ENCODE measurements around the gene CEACAM1.

Gene CEACAM1

DNA sequence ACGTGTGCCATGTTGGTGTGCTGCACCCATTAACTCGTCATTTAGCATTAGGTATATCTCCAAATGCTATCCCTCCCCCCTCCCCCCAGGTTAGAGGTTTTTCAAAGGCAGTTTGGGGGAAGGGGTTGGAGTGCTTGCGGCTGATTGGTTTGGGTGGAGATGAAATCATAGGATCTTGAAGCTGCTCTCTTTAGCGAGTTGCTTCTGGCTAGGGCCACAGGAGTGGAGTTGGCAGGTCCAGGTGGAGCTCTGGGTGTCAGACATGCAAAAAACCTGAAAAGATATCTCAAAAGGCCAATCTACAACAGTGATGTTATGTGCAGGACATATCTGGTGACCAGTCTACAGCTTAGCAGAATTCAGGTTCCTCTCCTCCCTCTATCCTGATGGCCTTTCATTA, 52.9 kb downstream of the CEACAM1 start:
- H3K27ac ChIP-seq (replicated peaks), result no peak overlapping the region
- no peak for TF ChIP-seq POLR2AphosphoS5 (IDR thresholded peaks at IDR 0.05; ENCODE audit: low read depth)
- TF ChIP-seq, protein P1, sequence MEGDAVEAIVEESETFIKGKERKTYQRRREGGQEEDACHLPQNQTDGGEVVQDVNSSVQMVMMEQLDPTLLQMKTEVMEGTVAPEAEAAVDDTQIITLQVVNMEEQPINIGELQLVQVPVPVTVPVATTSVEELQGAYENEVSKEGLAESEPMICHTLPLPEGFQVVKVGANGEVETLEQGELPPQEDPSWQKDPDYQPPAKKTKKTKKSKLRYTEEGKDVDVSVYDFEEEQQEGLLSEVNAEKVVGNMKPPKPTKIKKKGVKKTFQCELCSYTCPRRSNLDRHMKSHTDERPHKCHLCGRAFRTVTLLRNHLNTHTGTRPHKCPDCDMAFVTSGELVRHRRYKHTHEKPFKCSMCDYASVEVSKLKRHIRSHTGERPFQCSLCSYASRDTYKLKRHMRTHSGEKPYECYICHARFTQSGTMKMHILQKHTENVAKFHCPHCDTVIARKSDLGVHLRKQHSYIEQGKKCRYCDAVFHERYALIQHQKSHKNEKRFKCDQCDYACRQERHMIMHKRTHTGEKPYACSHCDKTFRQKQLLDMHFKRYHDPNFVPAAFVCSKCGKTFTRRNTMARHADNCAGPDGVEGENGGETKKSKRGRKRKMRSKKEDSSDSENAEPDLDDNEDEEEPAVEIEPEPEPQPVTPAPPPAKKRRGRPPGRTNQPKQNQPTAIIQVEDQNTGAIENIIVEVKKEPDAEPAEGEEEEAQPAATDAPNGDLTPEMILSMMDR (IDR thresholded peaks at IDR 0.05; ENCODE audit: insufficient read depth, low read length), result no peak
- TF ChIP-seq GABPA (IDR thresholded peaks at IDR 0.05; ENCODE audit: low read depth), result no peak
- TF ChIP-seq, protein P2, sequence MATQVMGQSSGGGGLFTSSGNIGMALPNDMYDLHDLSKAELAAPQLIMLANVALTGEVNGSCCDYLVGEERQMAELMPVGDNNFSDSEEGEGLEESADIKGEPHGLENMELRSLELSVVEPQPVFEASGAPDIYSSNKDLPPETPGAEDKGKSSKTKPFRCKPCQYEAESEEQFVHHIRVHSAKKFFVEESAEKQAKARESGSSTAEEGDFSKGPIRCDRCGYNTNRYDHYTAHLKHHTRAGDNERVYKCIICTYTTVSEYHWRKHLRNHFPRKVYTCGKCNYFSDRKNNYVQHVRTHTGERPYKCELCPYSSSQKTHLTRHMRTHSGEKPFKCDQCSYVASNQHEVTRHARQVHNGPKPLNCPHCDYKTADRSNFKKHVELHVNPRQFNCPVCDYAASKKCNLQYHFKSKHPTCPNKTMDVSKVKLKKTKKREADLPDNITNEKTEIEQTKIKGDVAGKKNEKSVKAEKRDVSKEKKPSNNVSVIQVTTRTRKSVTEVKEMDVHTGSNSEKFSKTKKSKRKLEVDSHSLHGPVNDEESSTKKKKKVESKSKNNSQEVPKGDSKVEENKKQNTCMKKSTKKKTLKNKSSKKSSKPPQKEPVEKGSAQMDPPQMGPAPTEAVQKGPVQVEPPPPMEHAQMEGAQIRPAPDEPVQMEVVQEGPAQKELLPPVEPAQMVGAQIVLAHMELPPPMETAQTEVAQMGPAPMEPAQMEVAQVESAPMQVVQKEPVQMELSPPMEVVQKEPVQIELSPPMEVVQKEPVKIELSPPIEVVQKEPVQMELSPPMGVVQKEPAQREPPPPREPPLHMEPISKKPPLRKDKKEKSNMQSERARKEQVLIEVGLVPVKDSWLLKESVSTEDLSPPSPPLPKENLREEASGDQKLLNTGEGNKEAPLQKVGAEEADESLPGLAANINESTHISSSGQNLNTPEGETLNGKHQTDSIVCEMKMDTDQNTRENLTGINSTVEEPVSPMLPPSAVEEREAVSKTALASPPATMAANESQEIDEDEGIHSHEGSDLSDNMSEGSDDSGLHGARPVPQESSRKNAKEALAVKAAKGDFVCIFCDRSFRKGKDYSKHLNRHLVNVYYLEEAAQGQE (IDR thresholded peaks at IDR 0.05; ENCODE audit: insufficient replicate concordance, low read depth), result no peak
- TF ChIP-seq SPI1 (IDR thresholded peaks at IDR 0.05; ENCODE audit: borderline replicate concordance, low read depth), result no peak
- H3K4me3 ChIP-seq (replicated peaks; ENCODE audit: insufficient read depth, low read length), result no peak overlapping the region
- peaks cover 3% of the 10 kb centered on the region for H3K27me3 ChIP-seq (ENCODE audit: insufficient read depth, poor library complexity, severe bottlenecking)
- DNase-seq (ENCODE audit: low read depth in 1 of 2, low spot score in 1 of 2), result no peak

DNA sequence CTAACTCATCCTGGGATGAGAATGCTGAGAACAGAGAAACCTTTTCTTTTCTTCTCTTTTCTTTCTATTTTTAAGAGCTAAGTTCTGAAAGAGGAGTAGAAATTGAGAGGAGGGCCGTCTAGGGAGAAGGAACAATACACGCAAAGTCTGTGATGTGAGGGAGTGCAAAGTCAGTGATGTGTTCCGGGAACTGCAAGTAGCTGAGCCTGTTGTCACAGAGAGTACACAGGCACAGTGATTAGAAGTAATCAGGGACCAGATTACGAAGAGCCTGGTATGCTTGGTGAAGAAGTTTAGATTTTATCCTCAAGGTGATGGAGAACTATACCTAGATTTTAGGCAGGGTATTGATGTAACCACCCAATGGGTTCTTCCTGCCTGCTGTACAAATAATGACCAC, 53.5 kb downstream of the CEACAM1 start:
- Histone ChIP-seq H3K4me3 (replicated peaks; ENCODE audit: insufficient read depth, low read length) (no peak overlapping the region), H3K27me3 (ENCODE audit: insufficient read depth, poor library complexity, severe bottlenecking) (peaks cover 3% of the 10 kb centered on the region), H3K27ac (replicated peaks) (no peak overlapping the region)
- TF ChIP-seq, protein P1 (IDR thresholded peaks at IDR 0.05; ENCODE audit: insufficient read depth, low read length), result no peak
- TF ChIP-seq POLR2AphosphoS5 (IDR thresholded peaks at IDR 0.05; ENCODE audit: low read depth), result no peak
- TF ChIP-seq GABPA (IDR thresholded peaks at IDR 0.05; ENCODE audit: low read depth), result no peak
- TF ChIP-seq, protein P2 (IDR thresholded peaks at IDR 0.05; ENCODE audit: insufficient replicate concordance, low read depth), result no peak
- TF ChIP-seq SPI1 (IDR thresholded peaks at IDR 0.05; ENCODE audit: borderline replicate concordance, low read depth), result no peak
- DNase-seq (ENCODE audit: low read depth in 1 of 2, low spot score in 1 of 2), result no peak

DNA sequence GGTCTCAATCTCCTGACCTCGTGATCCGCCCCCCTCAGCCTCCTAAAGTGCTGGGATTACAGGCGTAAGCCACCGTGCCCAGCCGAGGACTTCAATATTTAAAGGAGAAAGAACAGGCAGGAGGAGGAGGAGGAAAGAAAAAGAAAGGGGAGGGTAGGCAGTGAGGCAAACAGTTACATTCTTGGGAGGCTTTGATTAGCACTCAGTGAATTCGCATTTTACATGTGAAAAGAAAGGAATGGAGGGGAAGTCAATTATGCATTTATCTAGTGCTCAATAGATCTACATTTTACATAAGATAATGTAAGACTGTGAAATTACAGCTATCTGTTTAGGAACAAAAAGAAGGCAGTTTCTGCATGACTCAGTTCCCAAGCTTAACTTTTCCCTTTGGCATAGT, 54.6 kb downstream of the CEACAM1 start:
- TF ChIP-seq POLR2AphosphoS5 (IDR thresholded peaks at IDR 0.05; ENCODE audit: low read depth) (no peak), SPI1 (IDR thresholded peaks at IDR 0.05; ENCODE audit: borderline replicate concordance, low read depth) (no peak), GABPA (IDR thresholded peaks at IDR 0.05; ENCODE audit: low read depth) (no peak)
- Histone ChIP-seq H3K4me3 (replicated peaks; ENCODE audit: insufficient read depth, low read length) (no peak overlapping the region), H3K27ac (replicated peaks) (no peak overlapping the region), H3K27me3 (ENCODE audit: insufficient read depth, poor library complexity, severe bottlenecking) (peaks cover 3% of the 10 kb centered on the region)
- no peak for DNase-seq (ENCODE audit: low read depth in 1 of 2, low spot score in 1 of 2)

DNA sequence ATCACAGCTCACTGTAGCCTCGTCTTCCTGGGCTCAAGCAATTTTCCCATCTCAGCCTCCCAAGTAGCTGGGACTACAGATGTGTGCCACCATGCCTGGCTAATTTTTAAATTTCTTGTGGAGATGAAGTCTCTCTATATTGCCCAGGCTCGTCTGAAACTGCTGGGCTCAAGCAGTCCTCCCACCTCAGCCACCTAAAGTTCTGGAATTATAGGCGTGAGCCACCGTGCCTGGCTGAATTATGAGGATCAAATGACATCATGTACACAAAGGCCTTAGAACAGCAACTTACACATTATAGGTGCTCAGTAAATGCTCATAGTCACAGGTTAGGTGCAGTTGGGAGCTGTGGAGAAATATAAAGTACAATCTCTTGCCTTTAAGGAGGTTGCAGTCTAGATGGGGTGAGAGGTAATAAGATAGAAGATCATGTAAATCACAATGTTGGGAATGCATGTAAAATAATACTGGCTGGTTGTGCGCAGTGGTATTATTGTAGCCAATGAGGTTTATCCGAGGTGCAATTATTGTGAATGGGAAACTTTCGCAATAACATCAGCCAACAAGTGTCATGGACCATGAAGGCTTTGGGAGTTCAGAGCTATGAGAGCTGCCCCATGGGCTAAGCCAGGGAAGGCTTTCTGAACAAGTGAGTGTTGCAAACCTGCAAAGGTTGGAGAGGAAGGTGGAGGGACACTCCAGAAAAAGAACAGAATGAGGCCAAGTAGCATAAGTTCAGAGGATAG, 55.7 kb downstream of the CEACAM1 start:
- peaks cover 3% of the 10 kb centered on the region for H3K27me3 ChIP-seq (ENCODE audit: insufficient read depth, poor library complexity, severe bottlenecking)
- TF ChIP-seq GABPA (IDR thresholded peaks at IDR 0.05; ENCODE audit: low read depth), result no peak
- no peak for TF ChIP-seq SPI1 (IDR thresholded peaks at IDR 0.05; ENCODE audit: borderline replicate concordance, low read depth)
- no peak for DNase-seq (ENCODE audit: low read depth in 1 of 2, low spot score in 1 of 2)
- H3K27ac ChIP-seq (replicated peaks), result no peak overlapping the region
- no peak overlapping the region for H3K4me3 ChIP-seq (replicated peaks; ENCODE audit: insufficient read depth, low read length)
